ENCODE measurements around the gene FBXO24. TPM values are rescaled to one million over a fixed set of nuclear protein-coding genes. Genes with fewer than 3 reads are reported as not detected.
A peak's percentile ranks its signal among the peaks of the same experiment; 100 is the strongest.

The FBXO24 gene
- total and polyA plus RNA-seq, 9 of the 15 experiments (the other 6 are each of a cell fraction or from before 2014, with no cell fraction given), result 0.17 to 0.95 (median 0.50) TPM

DNA sequence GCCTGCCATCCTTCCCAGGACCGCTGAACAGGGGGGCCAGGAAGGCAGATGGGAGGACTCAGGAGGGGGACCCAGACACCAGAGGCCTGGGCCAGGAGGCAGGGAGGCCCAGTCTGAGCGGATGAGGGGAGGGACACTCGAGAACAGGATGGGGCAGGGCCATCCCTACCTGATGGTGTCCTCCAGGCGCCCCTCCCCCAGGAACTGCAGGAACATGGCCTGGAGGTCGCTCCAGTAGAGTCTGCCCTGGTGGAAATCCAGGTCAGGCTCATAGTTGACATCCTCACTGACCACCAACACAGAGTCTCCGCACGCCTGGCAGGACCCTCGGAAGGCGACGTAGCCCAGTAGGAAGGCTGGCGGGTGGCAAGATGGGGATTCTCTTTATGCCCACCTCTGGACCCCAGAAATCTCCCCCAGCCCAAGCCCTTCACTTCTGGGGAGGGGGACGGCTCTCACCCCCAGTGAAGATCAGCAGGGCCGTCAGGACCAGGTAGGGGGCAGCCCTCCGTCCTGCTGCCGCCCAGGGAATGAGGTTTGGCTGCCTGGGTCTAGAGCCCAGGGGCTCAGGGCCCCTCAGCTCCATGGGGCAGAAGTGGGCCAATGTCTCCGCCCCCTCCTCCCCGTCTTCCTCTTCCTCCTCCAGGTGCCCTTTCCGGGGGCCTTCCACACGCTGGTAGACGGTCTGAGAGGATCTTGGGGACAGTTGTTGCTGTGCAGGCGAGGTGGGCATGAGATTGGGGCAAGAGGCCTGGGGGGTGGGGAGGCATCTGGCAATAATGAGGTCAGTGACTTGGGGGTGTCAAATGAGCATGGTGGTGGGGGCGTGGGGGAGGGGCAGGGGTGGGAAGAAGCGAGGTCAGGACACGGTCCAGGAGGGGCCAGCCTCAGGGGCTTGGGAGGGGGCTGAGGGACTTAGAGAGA lies 54.7 kb downstream of the FBXO24 start (continued):
- no peak for TF ChIP-seq ZNF586 (CRISPR knock-in tag; conservative IDR thresholded peaks at IDR 0.05)
- TF ChIP-seq ZNF134 (CRISPR knock-in tag; conservative IDR thresholded peaks at IDR 0.05), result no peak
- TF ChIP-seq MTF1 (CRISPR knock-in tag; IDR thresholded peaks at IDR 0.05; ENCODE audit: borderline replicate concordance), result no peak
- no peak for TF ChIP-seq TAF7 (tag; IDR thresholded peaks at IDR 0.05)
- TF ChIP-seq, protein P1, sequence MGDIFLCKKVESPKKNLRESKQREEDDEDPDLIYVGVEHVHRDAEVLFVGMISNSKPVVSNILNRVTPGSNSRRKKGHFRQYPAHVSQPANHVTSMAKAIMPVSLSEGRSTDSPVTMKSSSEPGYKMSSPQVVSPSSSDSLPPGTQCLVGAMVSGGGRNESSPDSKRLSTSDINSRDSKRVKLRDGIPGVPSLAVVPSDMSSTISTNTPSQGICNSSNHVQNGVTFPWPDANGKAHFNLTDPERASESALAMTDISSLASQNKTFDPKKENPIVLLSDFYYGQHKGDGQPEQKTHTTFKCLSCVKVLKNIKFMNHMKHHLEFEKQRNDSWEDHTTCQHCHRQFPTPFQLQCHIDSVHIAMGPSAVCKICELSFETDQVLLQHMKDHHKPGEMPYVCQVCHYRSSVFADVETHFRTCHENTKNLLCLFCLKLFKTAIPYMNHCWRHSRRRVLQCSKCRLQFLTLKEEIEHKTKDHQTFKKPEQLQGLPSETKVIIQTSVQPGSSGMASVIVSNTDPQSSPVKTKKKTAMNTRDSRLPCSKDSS (IDR thresholded peaks at IDR 0.05; ENCODE audit: low read depth, partially characterized antibody), result no peak
- no peak for TF ChIP-seq HCFC1 (IDR thresholded peaks at IDR 0.05; ENCODE audit: low read depth, low read length)
- no peak for TF ChIP-seq SRSF9 (IDR thresholded peaks at IDR 0.05; ENCODE audit: borderline replicate concordance, low read depth, low read length)
- TF ChIP-seq NBN (IDR thresholded peaks at IDR 0.05; ENCODE audit: low read depth), result no peak
- TF ChIP-seq ZBTB7A (IDR thresholded peaks at IDR 0.05; ENCODE audit: borderline replicate concordance, control insufficient read depth, low read depth, low read length), result peak; percentile 55
- TF ChIP-seq GTF2E2 (tag; IDR thresholded peaks at IDR 0.05), result no peak
- TF ChIP-seq SIX5 (IDR thresholded peaks at IDR 0.05; ENCODE audit: borderline replicate concordance in 1 of 2, insufficient read depth in 1 of 2, low read depth in 1 of 2, low read length in 2 of 2), result no peak
- TF ChIP-seq ZNF589 (CRISPR knock-in tag; IDR thresholded peaks at IDR 0.05; ENCODE audit: low read depth), result no peak; the same call in 1 of the 2 replicates
- no peak for TF ChIP-seq ZNF77 (CRISPR knock-in tag; IDR thresholded peaks at IDR 0.05)
- no peak for TF ChIP-seq C11orf30 (IDR thresholded peaks at IDR 0.05; ENCODE audit: low read depth)
- no peak for TF ChIP-seq SP2 (IDR thresholded peaks at IDR 0.05; ENCODE audit: extremely low read depth, low read depth, low read length, poor library complexity, severe bottlenecking)
- TF ChIP-seq, protein P2, sequence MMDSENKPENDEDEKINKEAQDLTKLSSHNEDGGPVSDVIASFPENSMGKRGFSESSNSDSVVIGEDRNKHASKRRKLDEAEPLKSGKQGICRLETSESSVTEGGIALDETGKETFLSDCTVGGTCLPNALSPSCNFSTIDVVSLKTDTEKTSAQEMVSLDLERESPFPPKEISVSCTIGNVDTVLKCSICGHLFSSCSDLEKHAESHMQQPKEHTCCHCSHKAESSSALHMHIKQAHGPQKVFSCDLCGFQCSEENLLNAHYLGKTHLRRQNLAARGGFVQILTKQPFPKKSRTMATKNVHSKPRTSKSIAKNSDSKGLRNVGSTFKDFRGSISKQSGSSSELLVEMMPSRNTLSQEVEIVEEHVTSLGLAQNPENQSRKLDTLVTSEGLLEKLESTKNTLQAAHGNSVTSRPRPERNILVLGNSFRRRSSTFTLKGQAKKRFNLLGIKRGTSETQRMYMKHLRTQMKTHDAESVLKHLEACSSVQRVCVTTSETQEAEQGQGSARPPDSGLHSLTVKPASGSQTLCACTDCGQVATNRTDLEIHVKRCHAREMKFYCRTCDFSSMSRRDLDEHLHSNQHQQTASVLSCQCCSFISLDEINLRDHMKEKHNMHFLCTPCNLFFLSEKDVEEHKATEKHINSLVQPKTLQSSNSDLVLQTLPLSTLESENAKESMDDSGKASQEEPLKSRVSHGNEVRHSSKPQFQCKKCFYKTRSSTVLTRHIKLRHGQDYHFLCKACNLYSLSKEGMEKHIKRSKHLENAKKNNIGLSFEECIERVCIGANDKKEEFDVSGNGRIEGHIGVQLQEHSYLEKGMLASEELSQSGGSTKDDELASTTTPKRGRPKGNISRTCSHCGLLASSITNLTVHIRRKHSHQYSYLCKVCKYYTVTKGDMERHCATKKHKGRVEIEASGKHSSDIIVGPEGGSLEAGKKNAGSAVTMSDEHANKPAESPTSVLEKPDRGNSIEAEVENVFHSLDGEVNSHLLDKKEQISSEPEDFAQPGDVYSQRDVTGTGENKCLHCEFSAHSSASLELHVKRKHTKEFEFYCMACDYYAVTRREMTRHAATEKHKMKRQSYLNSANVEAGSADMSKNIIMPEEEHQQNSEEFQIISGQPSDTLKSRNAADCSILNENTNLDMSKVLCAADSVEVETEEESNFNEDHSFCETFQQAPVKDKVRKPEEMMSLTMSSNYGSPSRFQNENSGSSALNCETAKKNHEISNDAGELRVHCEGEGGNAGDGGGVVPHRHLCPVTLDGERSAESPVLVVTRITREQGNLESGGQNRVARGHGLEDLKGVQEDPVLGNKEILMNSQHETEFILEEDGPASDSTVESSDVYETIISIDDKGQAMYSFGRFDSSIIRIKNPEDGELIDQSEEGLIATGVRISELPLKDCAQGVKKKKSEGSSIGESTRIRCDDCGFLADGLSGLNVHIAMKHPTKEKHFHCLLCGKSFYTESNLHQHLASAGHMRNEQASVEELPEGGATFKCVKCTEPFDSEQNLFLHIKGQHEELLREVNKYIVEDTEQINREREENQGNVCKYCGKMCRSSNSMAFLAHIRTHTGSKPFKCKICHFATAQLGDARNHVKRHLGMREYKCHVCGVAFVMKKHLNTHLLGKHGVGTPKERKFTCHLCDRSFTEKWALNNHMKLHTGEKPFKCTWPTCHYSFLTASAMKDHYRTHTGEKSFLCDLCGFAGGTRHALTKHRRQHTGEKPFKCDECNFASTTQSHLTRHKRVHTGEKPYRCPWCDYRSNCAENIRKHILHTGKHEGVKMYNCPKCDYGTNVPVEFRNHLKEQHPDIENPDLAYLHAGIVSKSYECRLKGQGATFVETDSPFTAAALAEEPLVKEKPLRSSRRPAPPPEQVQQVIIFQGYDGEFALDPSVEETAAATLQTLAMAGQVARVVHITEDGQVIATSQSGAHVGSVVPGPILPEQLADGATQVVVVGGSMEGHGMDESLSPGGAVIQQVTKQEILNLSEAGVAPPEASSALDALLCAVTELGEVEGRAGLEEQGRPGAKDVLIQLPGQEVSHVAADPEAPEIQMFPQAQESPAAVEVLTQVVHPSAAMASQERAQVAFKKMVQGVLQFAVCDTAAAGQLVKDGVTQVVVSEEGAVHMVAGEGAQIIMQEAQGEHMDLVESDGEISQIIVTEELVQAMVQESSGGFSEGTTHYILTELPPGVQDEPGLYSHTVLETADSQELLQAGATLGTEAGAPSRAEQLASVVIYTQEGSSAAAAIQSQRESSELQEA (IDR thresholded peaks at IDR 0.05; ENCODE audit: low read depth), result no peak
